ENCODE results near the gene SLC22A31. TPM values are rescaled to one million over a fixed set of nuclear protein-coding genes. Genes with fewer than 3 reads are reported as not detected.
A peak's percentile ranks its signal among the peaks of the same experiment; 100 is the strongest.

The SLC22A31 gene
- total and polyA plus RNA-seq, 3 experiments from 2014 or later = not detected

- ChIA-PET POLR2A (no interaction called here), CTCF (interaction anchor here (1.2 kb wide), 1 partner anchor 10 kb away, joined by 4 read pairs; no protein-coding TSS in a partner anchor)
- DNase-seq = no peak
- Mint-ChIP-seq H3K27ac (peak overlapping the region in 2 of 8 donors; percentile 58 to 60), H3K4me3 (no peak overlapping the region), H3K4me1 (peaks cover 0 to 10% (median 2%) of the 10 kb centered on the region in 3 donors), H3K36me3 (peaks cover 0 to 5% (median 2%) of the 10 kb centered on the region in 3 donors), H3K27me3 (no peaks in the 10 kb centered on the region), H3K9me3 (peaks cover 0 to 1% (median 0%) of the 10 kb centered on the region in 5 donors)
- H3K27me3 ChIP-seq (ENCODE audit: insufficient read depth, low read length, poor library complexity, severe bottlenecking) = no peaks in the 10 kb centered on the region
- H3K27ac ChIP-seq (ENCODE audit: low read depth, low read length) = no peak overlapping the region
- no peaks in the 10 kb centered on the region for H3K9me3 ChIP-seq (ENCODE audit: low read length)
- H3K4me1 ChIP-seq (ENCODE audit: insufficient read depth, low read length) = no peaks in the 10 kb centered on the region
- H3K4me3 ChIP-seq (ENCODE audit: low read length) = no peak overlapping the region
- H3K36me3 ChIP-seq (ENCODE audit: insufficient read depth, low read length) = no peaks in the 10 kb centered on the region
Measured at GRCh38 chr16:89156740-89157645, 43.3 kb downstream of the SLC22A31 start.

DNA sequence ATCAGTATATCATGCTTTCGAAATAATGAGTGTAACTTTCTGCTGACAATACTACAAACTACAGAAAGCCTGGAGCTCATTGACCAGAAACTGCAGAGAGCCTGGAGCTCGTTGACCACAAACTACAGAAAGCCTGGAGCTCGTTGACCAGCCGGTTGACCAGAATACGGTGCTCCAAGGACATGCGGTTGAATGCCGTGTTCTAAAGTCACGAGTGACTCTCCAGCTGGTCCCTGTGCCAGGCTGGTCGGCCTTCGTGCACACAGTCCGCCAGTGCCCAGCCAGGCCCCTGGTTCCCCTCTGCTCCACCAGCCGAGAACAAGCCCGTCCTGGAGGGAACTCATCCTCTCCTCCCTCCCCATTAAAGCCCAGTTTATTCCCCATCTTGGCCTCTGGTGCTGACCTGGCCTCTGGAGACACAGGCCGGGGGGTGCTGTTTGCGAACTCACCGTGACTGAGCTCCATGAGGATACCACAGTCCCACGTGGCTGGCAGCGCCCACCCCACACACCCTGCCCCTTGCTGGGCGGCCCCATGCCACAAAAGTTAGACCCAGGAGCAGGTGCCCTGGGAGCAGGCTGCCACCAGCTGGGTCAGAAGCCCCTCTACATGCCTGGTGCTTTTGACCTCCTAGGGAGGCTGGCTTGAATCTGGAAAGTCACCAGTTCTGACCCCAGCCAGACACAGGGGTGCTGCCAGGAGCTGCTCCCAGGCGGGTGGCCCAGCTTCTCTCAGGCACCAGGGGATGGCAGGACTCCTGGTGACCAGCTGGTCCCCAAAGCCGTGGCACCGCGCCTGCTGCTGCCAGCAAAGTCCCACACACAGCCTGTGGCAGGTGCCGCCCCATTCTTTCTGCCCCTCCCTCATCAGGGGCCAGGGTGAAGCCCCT is 44.2 kb downstream of the SLC22A31 start:
- Mint-ChIP-seq H3K4me1 (peaks cover 0 to 10% (median 2%) of the 10 kb centered on the region in 3 donors), H3K9me3 (peaks cover 0 to 1% (median 0%) of the 10 kb centered on the region in 5 donors), H3K36me3 (peaks cover 1 to 12% (median 7%) of the 10 kb centered on the region in 3 donors), H3K27ac (peak overlapping the region in 4 of 8 donors; percentile 29 to 66 (median 56)), H3K4me3 (no peak overlapping the region), H3K27me3 (no peaks in the 10 kb centered on the region)
- Histone ChIP-seq H3K27ac (ENCODE audit: low read depth, low read length) (no peak overlapping the region), H3K36me3 (ENCODE audit: insufficient read depth, low read length) (no peaks in the 10 kb centered on the region), H3K9me3 (ENCODE audit: low read length) (no peaks in the 10 kb centered on the region), H3K4me3 (ENCODE audit: low read length) (no peak overlapping the region), H3K4me1 (ENCODE audit: insufficient read depth, low read length) (no peaks in the 10 kb centered on the region), H3K27me3 (ENCODE audit: insufficient read depth, low read length, poor library complexity, severe bottlenecking) (no peaks in the 10 kb centered on the region)
- ChIA-PET CTCF (interaction anchor here (1.2 kb wide), 1 partner anchor 11 kb away, joined by 4 read pairs; no protein-coding TSS in a partner anchor), POLR2A (no interaction called here)
- DNase-seq = no peak

- Mint-ChIP-seq H3K9me3 (peaks cover 0 to 1% (median 0%) of the 10 kb centered on the region in 5 donors), H3K27me3 (no peaks in the 10 kb centered on the region), H3K4me1 (peaks cover 0 to 10% (median 2%) of the 10 kb centered on the region in 3 donors), H3K27ac (peak overlapping the region in 3 of 8 donors; percentile 29 to 42 (median 33)), H3K36me3 (peaks cover 5 to 20% (median 10%) of the 10 kb centered on the region in 3 donors), H3K4me3 (no peak overlapping the region)
- ChIA-PET CTCF (interaction anchor here (1.2 kb wide), 1 partner anchor 12 kb away, joined by 4 read pairs; no protein-coding TSS in a partner anchor), POLR2A (interaction anchor here (0.7 kb wide), 1 partner anchor 11 kb away, joined by 3 read pairs; no protein-coding TSS in a partner anchor)
- Histone ChIP-seq H3K27me3 (ENCODE audit: insufficient read depth, low read length, poor library complexity, severe bottlenecking) (no peaks in the 10 kb centered on the region), H3K27ac (ENCODE audit: low read depth, low read length) (no peak overlapping the region), H3K9me3 (ENCODE audit: low read length) (no peaks in the 10 kb centered on the region), H3K4me1 (ENCODE audit: insufficient read depth, low read length) (no peaks in the 10 kb centered on the region), H3K36me3 (ENCODE audit: insufficient read depth, low read length) (no peaks in the 10 kb centered on the region), H3K4me3 (ENCODE audit: low read length) (no peak overlapping the region)
- no peak for DNase-seq
Measured at GRCh38 chr16:89155184-89155679, 45.1 kb downstream of the SLC22A31 start.

DNA sequence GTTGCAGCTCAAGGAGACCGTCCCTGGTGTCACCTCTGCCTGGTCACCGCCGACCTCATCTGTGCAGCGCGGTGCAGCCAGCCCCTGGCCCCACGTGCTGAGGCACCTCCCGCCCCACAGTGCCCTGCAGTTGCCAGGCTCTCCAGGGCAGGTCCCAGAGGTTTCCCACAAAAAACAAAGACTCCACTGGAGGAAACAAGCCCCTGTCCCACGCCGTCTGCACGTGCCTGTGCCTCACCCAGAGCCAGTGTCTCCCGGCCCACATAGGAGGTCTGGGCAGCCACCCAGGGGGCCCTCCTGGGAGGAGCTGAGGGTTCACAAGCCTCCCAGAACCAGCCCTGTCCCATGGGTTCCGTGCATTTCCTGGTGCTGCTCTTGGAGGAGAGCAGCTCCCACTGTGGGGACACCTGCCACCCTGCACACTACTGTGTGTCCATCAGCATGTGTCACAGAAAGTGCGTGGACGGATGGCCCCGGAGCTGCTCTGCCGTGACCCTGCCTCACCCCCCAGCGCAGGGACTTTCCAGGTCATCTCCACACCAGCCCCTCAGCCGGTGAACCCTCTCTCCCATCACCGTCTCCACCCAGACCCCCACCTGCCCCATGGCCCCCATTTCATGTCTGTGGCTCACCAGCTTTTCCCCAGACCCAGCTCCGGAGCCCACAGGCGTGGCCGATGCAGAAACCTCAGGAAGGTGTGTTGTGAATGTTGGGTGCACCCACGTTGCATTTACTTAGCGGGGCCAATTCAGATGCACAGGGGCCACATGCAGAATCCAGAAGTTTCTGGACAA is 45.8 kb downstream of the SLC22A31 start:
- DNase-seq = no peak

GRCh38 chr16:89153848-89154271 is 46.5 kb downstream of the SLC22A31 start:
- peaks cover 12 to 34% (median 17%) of the 10 kb centered on the region in 3 donors for H3K36me3 Mint-ChIP-seq
- DNase-seq = no peak
- Histone ChIP-seq H3K36me3 (ENCODE audit: insufficient read depth, low read length) (no peaks in the 10 kb centered on the region), H3K4me3 (ENCODE audit: low read length) (no peak overlapping the region), H3K9me3 (ENCODE audit: low read length) (no peaks in the 10 kb centered on the region), H3K27me3 (ENCODE audit: insufficient read depth, low read length, poor library complexity, severe bottlenecking) (no peaks in the 10 kb centered on the region), H3K4me1 (ENCODE audit: insufficient read depth, low read length) (no peaks in the 10 kb centered on the region), H3K27ac (ENCODE audit: low read depth, low read length) (no peak overlapping the region)
- H3K9me3 Mint-ChIP-seq = peaks cover 0 to 1% (median 0%) of the 10 kb centered on the region in 5 donors
- peaks cover 0 to 10% (median 2%) of the 10 kb centered on the region in 3 donors for H3K4me1 Mint-ChIP-seq
- H3K4me3 Mint-ChIP-seq = no peak overlapping the region
- ChIA-PET POLR2A (no interaction called here), CTCF (no interaction called here)
- peak overlapping the region in 1 of 8 donors; percentile 71 for H3K27ac Mint-ChIP-seq
- no peaks in the 10 kb centered on the region for H3K27me3 Mint-ChIP-seq

More for the DNA sequence above, 45.8 kb downstream of the SLC22A31 start:
- Histone ChIP-seq H3K4me3 (ENCODE audit: low read length) (no peak overlapping the region), H3K27me3 (ENCODE audit: insufficient read depth, low read length, poor library complexity, severe bottlenecking) (no peaks in the 10 kb centered on the region), H3K27ac (ENCODE audit: low read depth, low read length) (no peak overlapping the region), H3K36me3 (ENCODE audit: insufficient read depth, low read length) (no peaks in the 10 kb centered on the region), H3K4me1 (ENCODE audit: insufficient read depth, low read length) (no peaks in the 10 kb centered on the region), H3K9me3 (ENCODE audit: low read length) (no peaks in the 10 kb centered on the region)
- Mint-ChIP-seq H3K4me3 (no peak overlapping the region), H3K9me3 (peaks cover 0 to 1% (median 0%) of the 10 kb centered on the region in 5 donors), H3K27ac (peak overlapping the region in 2 of 8 donors; percentile 26 to 71), H3K27me3 (no peaks in the 10 kb centered on the region), H3K4me1 (peaks cover 0 to 10% (median 2%) of the 10 kb centered on the region in 3 donors), H3K36me3 (peaks cover 5 to 26% (median 10%) of the 10 kb centered on the region in 3 donors)
- ChIA-PET CTCF (no interaction called here), POLR2A (interaction anchor here (0.7 kb wide), 1 partner anchor 10 kb away, joined by 3 read pairs; no protein-coding TSS in a partner anchor)

DNA sequence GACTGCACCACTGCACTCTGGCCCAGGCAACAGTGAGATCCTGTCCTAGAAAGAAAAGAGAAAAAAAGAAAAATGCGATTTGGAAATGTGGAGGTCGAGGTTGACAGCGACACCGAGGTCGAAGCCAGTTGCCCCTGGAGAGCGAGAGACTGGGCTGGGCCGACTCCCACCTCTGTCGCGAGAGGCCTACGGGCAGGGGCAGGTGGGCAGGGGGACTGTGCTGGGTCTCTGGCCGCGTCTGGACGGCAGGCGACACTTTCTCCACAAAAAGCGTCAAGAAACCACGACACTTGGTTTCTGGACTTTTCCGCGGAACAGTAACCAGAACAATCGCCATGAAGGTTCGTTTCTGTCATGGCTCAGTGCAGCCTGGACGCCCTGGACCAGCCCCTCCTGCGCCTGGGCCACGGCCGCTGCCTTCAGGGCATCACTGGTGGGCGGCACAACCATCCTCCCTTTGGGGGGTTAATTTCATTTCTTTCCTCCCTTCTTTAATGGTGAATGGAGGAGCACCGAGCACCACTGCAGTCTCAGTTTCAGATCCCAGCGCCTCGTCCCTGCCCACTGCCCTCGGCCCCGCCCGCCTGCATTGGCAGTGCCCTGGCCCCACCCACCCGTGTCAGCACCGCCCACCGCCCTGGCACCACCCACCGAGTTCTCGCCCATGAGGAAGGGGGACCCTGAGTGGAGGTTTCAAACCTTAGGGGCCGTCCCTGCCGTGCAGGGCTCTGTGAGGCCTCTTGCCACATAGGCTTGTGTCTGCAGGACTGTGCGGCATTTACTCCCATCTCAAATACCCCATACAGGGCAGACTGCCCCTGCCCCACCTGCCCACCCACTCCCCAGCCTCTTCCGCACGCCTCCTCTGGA is 47.3 kb downstream of the SLC22A31 start:
- no peak overlapping the region for H3K27ac ChIP-seq (ENCODE audit: low read depth, low read length)
- Mint-ChIP-seq H3K36me3 (peaks cover 14 to 41% (median 19%) of the 10 kb centered on the region in 3 donors), H3K27ac (peak overlapping the region in 3 of 8 donors; percentile 57 to 66 (median 63)), H3K27me3 (no peaks in the 10 kb centered on the region), H3K4me3 (no peak overlapping the region), H3K9me3 (peaks cover 0 to 1% (median 0%) of the 10 kb centered on the region in 5 donors), H3K4me1 (peaks cover 0 to 10% (median 2%) of the 10 kb centered on the region in 3 donors)
- no peaks in the 10 kb centered on the region for H3K4me1 ChIP-seq (ENCODE audit: insufficient read depth, low read length)
- ChIA-PET CTCF (no interaction called here), POLR2A (no interaction called here)
- DNase-seq = no peak
- H3K27me3 ChIP-seq (ENCODE audit: insufficient read depth, low read length, poor library complexity, severe bottlenecking) = no peaks in the 10 kb centered on the region
- no peaks in the 10 kb centered on the region for H3K36me3 ChIP-seq (ENCODE audit: insufficient read depth, low read length)
- no peaks in the 10 kb centered on the region for H3K9me3 ChIP-seq (ENCODE audit: low read length)
- no peak overlapping the region for H3K4me3 ChIP-seq (ENCODE audit: low read length)

Measured in CD8-positive, alpha-beta memory T cell (primary cell).